NT2/D1 (cell line): ENCODE data around the gene RBM48.

Experiments
- SUZ12 ChIP-seq: IDR thresholded peaks from 2 replicates; pipeline ENCODE4 v1.6.1; 2011; ENCODE audit not compliant: insufficient read length, insufficient read depth; ENCODE audit errors: extremely low read depth
- YY1 ChIP-seq: IDR thresholded peaks from 2 replicates; pipeline ENCODE4 v1.6.1; 2011; ENCODE audit not compliant: insufficient read length, insufficient read depth
- ZNF274 ChIP-seq: IDR thresholded peaks from 2 replicates; pipeline ENCODE4 v1.6.1; 2011; ENCODE audit warnings: mild to moderate bottlenecking, low read depth, low read length

GRCh38 chr7:92528188-92528957 is at the start of gene RBM48, which contains the start of gene PEX1:
- TF ChIP-seq ZNF274 = no peak
- no peak for TF ChIP-seq SUZ12
- peak; percentile 92 for TF ChIP-seq YY1
